Esophagus muscularis mucosa (tissue), 4 donors: Measurements from ENCODE around the gene TNFRSF6B.

Experiments
- CTCF ChIP-seq, 3 experiments: fragments of 200-600 bp in 2 of 3; fragments of 450-650 bp in 1 of 3; sonication (generic) in 2 of 3; IDR thresholded peaks; one replicate each; pipeline ENCODE4 v1.5.1; 2017 to 2019; ENCODE audit warnings: antibody characterized with exemption in 3 of 3, mild to moderate bottlenecking in 2 of 3, moderate library complexity in 1 of 3
- EP300 ChIP-seq: sonication (generic); formaldehyde crosslinking; IDR thresholded peaks from one replicate; pipeline ENCODE4 v1.6.1; 2017; ENCODE audit warnings: antibody characterized with exemption
- POLR2A ChIP-seq: fragments of 450-650 bp; IDR thresholded peaks from one replicate; pipeline ENCODE4 v1.6.1; 2017; ENCODE audit warnings: antibody characterized with exemption, moderate library complexity, mild to moderate bottlenecking, low read depth
- POLR2AphosphoS5 ChIP-seq, 2 donors: sonication (generic); formaldehyde crosslinking; IDR thresholded peaks; one replicate each; pipeline ENCODE4 v1.6.1; 2017; ENCODE audit warnings: antibody characterized with exemption in 2 of 2

DNA sequence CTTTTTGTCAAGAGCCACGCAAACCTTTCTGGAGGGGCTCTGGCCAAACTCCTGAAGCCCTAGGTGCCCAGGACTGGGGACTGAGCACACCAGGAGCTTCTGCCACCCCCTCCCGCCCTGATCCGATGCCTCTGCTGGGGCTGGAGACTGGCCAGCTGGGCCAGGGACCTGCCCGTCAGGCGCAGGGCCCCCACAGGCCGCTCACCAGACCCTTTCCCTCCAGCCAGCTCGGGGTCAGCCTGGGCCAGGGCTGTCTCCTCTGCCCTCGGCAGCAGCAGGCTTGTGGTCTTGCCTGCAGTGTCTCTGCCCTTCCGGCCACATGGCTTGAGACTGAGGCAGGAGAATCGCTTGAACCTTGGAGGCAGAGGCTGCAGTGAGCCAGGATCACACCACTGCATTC is 23.8 kb upstream of the TNFRSF6B start:
- no peak for TF ChIP-seq CTCF (IDR thresholded peaks at IDR 0.05)
- TF ChIP-seq POLR2A = no peak
- no peak for TF ChIP-seq EP300
- TF ChIP-seq POLR2AphosphoS5 (IDR thresholded peaks at IDR 0.05) = no peak
